Measurements from ENCODE around the gene ZBTB7C.

DNA sequence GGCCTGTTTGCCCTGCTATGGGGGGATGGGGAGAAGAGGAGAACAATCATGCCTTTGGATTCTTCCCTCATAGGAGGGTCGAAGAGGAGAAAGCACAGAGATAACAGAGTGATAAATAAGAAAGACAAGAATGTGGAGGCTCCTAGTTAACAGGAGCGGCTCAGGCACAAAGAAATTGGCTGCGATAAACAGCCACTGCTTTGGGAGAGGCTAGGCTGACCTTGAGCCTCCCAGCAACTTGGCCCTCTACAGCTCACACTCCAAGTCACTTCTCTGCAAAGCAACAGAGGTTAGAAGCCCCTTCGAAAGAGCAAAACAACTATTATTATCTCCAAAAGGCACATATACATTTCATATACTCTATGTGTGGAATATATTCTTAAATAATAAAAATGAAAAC lies 69.5 kb downstream of the ZBTB7C start:
- TF ChIP-seq POLR2A (IDR thresholded peaks at IDR 0.05; ENCODE audit: low read depth, low read length), result no peak
- TF ChIP-seq POLR2AphosphoS5 (IDR thresholded peaks at IDR 0.05; ENCODE audit: low read depth, low read length), result no peak

Data from GM12891 (cell line).